ENCODE data around the gene BTBD7.

DNA sequence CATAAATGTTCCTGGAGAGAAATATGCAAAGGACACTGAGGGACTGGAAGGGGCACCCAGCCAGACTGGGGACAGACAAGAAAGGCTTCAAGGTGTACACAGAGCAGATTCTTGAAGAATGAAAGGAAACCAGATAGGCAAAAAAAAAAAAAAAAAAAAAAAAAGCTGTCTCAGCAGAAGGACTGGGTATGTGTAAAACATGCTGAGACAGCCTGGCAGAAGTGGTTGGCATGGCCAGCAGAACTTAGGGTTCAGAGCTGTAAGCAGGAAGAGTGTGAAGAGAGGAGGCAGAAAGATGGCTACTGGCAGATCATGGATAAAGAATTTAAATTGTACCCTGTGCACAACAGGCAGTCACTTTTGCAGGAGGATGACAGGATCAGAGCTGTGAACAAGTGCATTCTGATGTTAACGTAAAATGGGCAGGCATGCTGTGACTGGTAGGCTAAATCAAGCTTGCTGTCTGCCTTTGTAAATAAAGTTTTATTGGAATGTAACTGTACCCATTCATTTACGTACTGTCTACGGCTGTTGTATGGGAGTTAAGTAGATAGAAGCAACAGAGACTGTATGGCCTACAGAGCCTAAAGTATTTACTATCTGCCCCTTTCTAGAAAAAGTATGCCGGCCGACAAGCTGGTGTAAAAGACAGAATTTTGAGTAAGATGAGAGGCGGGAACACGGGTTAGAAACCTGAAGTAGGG lies 83.6 kb downstream of the BTBD7 start:
- TF ChIP-seq, protein P1, sequence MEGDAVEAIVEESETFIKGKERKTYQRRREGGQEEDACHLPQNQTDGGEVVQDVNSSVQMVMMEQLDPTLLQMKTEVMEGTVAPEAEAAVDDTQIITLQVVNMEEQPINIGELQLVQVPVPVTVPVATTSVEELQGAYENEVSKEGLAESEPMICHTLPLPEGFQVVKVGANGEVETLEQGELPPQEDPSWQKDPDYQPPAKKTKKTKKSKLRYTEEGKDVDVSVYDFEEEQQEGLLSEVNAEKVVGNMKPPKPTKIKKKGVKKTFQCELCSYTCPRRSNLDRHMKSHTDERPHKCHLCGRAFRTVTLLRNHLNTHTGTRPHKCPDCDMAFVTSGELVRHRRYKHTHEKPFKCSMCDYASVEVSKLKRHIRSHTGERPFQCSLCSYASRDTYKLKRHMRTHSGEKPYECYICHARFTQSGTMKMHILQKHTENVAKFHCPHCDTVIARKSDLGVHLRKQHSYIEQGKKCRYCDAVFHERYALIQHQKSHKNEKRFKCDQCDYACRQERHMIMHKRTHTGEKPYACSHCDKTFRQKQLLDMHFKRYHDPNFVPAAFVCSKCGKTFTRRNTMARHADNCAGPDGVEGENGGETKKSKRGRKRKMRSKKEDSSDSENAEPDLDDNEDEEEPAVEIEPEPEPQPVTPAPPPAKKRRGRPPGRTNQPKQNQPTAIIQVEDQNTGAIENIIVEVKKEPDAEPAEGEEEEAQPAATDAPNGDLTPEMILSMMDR (IDR thresholded peaks at IDR 0.05) = no peak
- TF ChIP-seq POLR2A (IDR thresholded peaks at IDR 0.05) = no peak
